GM19099 (cell line): ENCODE measurements around the gene SHISA6.

ENCODE experiments used
- POLR2A ChIP-seq: IDR thresholded peaks from 3 replicates; pipeline ENCODE4 v1.6.1; 2011; ENCODE audit warnings: low read depth; ENCODE audit not compliant: insufficient read length; ENCODE audit errors: extremely low read depth

Gene SHISA6

DNA sequence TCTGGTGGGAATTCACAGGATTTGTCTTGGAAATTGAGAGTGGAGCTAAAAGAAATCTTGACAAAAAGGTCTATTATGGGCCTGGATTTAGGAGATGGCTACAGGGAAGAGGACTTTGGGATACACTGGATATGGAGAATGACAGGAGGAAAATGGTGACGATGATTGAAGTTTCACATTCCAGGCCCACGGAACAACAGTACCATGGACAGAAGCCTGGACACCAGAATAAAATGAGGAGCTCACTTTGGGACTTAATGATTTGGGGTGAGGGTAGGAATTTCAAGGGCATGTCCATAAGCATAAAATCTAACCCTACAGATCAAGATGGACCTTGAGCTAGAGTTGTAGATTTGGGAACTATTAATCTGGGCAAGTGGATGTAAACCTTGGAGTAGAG, 309.4 kb downstream of the SHISA6 start:
- TF ChIP-seq POLR2A: no peak

DNA sequence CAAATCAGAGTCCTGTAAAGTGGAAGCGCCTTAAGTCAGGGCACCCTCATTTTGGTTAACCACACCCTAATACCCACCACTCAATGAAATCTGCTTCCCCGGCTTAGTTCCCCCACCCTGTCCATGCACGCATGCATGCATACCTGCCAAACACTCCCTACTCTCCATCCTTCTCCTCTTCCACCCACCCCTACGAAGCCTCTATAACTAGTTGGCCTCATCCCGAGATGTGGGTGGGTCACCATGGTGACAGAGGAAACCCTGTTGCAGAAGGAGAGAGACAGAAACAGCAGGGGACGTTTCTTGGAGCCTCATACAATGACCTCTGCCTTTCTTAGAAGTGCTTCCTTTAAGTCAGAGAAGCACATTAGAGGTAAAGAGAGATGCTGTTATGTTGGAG, 310.4 kb downstream of the SHISA6 start:
- TF ChIP-seq POLR2A: no peak

DNA sequence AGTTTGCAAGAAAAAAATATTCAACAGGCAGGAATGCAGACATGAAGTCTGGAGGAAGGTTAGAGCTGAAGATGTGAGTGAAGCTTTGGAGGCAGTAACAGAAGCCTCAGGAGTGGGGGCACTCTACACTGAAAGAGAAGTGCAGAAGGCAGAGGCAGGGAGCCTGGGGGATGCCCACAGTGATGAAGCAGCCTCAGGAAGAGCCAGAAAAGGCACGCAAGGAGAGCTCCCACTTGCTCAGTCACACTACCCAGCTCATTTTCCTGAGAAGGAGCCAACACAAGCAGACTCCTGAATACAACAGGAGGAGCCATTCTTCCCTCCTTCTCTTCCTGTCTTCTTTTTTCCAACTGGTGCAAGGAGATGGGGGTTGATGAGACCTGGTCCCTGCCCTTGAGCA, 312.1 kb downstream of the SHISA6 start:
- no peak for TF ChIP-seq POLR2A

DNA sequence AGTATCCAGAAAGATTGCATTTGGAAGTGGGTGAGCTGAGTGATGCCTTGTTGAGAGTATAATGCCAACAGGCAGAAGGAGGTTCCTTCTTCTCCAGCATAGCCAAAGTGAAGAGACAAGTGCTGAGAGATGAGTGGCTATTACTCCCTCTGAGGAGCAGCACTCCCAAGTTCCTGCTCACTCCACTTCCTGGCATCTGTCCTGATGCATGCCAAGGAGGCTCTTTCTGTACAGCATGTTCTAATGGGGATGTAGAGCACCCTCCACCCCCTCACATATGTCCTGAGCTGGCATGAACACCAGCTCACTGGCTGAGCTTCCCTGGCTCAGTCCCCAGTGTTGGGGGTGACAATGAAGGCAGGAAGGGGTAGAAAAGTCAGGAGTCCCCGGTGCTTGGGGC, 313.0 kb downstream of the SHISA6 start:
- no peak for TF ChIP-seq POLR2A

DNA sequence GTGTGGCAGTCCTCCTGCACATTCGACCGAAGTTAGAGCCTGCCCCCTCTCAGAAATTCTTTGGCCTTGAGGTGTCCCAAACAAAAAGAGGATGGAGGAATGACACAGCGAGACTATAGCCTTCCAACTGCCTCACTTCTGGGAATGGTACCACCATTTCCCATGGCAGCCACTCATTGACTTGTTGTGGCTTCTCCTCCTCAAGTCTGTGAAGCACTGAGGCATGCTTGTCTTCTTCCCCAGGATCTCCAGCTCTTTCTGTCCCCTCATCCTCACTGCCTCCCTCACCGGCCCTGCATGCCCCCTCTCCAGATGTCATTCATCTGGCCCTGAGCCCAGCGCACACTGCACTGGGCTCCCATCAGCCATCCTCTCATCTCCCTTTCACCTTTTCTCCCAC, 313.5 kb downstream of the SHISA6 start:
- TF ChIP-seq POLR2A: no peak

DNA sequence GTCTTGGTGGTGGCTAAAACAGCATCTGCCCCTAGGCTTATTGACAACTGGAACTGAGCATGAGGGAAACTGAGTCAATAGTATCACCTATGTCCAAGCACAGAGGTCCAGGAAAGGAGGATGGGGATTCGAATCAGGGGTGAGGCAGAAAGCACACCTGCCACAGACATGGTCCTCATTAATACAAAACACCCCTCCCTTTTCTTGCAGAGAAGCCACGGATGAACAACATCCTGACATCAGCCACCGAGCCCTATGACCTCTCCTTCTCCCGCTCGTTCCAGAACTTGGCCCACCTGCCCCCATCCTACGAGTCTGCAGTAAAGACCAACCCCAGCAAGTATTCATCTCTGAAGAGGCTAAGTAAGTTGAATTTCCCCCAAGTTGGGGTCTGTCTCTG, 314.5 kb downstream of the SHISA6 start:
- TF ChIP-seq POLR2A: no peak

DNA sequence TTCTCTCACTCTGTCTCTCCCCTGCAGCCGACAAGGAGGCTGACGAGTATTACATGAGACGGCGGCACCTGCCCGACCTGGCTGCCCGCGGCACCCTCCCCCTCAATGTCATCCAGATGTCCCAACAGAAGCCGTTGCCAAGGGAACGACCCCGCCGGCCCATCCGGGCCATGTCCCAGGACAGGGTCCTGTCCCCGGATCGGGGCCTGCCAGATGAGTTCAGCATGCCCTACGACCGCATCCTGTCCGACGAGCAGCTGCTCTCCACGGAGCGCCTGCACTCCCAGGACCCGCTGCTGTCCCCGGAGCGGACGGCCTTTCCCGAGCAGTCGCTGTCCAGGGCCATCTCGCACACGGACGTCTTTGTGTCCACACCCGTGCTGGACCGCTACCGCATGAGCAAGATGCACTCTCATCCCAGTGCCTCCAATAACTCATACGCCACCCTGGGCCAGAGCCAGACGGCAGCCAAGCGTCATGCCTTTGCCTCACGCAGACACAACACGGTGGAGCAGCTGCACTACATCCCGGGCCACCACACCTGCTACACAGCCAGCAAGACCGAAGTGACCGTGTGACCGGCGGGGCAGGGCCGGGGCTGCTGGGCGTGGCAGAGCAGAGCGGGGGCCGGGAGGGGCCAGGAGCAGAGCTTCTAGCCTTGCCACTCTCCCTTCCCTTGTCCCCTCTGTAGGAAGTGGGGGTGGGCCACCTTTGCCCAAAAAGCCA, 316.9 kb downstream of the SHISA6 start:
- TF ChIP-seq POLR2A: no peak

DNA sequence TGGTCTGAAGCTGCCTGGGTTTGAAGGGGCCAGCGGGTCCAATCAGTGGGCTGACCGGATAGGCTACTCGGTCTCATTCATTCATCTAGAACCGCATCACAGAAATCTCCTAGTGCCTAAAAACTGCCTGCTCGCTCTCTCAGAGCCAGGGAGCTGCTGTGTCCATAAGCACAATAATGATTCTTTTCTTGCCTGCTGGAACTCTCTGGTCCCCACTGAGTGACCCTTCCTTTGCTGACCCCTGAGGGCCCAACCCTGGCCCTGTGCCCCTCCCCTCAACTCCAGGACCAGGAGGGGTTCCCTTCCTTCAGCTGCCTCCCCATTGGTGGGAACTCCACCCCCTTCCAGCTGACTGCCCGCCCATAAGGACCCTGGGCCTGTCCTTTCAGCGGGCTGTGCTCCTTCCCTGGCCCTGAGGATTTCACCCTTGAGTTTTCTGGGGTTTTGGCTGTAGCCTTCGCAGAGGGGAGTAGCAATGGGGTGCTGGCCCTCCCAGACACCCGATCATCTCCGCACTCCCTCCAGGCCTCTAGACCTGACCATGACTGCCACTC, 317.7 kb downstream of the SHISA6 start:
- TF ChIP-seq POLR2A: no peak

DNA sequence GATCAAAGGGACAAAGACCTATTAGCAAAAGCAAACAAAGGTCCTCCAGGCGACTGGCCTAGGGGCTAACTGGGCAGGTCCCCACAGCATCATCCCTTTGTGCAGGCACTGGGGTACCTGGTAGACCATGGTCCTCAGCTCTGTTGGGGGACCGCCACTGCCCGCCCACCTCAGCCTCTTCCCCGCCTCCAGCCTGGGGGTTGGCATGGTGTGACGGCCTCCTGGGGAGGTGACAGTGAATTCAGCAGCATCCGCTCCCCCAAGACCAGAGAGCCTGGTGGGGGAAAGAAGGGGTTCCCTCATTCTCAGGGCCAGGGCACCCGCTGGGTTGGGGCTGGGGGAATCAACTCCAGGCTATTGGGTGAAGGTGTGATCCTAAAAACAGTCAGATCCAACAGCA, 318.6 kb downstream of the SHISA6 start:
- TF ChIP-seq POLR2A: no peak

DNA sequence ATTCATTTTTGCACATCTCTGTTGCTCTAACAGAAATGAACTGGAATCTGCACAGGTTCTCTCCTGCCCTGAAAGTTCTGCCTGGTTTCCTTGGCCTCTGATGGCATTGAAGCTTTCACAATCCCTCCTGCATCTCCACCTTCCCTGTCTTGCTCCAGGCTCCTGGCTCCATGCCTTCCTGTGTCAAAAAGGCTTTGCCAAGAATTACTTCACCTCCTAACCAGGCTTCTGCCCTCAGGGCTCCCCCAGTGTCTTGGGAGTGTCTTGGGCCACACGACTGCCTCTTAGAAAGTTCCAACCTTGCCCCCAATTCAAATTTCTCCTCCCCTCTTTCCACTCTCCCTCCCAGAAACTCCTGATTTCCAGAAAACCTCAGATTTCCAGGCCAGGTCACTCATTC, 320.3 kb downstream of the SHISA6 start:
- TF ChIP-seq POLR2A: no peak

DNA sequence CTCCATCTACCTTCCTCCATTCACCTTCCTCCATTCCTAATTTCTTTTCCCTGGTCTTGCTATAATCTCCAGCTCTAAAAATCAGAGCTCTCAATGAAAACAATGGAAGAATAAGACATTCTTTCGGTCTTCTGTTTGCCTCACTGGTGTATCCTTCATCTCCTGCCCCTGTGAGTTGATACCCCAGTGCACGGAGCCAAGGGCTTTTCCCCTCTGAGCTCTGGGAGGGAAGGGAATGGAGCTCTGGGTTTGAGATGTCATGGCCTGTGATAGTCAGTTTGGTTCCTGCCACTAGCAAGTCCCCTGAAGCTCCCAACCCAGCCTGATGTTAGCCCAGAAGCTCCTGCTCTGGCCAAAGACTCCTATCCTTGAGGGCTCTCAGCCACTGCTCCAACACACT, 320.7 kb downstream of the SHISA6 start:
- TF ChIP-seq POLR2A: no peak

DNA sequence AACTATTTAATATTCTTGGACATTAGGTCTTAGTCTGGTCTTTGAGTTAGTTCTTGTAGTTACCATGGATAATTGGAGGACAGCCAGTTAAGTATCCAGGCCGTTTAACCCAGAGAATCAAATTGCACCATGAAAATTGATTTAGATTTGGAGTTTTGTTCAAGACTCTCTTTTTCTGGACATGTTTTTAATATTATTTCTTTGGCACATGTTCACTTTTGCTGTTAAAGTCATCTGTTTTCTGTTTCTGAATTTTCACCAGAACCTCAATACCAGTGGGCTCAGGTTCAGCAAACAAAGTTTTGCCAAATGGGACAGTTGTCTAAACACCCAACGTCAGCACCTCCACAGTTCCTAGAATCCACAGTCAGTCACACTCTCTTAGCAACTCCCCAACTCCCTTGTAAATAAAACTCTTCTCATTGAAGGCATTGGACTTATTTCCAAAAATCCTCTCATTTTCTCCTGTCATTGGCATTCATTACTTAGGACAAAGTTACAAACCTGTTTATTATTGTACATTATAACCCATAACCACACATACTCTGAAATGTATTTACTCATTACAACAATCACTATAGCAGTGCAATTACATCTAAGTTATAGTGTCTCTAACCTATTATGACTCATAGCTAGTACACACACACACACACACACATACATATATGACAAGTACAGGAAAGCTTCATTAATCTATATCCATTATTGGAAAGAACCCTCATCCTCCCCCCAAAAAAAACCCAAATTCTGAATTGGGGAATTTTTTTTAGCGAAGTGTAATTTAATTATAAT, 323.8 kb downstream of the SHISA6 start:
- no peak for TF ChIP-seq POLR2A

DNA sequence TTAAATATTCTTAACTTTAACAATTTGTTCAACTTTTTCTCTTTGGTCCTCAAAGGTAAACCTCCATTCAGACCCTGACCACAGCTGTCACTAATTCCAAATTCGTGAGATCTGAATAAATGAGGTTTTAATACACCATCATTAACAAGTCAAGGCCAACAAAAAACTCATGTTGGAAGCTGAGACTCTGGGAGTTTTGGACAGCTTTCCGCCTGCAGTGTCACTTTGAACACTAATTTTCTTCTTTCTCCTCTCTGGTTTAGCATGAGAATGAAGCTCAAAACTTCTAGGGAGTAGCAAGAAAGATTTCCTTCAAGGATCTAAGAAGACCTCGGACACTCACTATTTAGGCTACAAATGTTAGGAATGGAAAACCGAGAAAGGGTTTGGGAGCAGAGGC, 324.6 kb downstream of the SHISA6 start:
- no peak for TF ChIP-seq POLR2A

DNA sequence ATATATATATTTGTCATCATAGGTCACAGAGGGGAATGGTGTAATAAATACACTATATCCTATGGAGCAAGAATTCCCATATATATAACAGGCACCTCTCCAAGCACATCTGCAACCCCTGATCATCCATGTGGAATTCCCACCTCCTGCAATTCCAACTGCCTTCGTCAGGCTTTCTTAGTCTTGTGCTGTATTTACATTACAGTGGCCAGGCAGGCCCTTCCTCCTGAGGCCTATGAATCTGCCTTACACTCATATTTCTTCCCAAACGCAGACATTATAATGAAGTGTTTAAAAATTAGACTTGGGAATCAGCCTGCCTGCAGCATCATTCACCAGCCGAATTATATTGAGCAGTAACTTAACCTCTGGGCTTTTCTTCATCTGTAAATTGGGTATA, 338.0 kb downstream of the SHISA6 start:
- no peak for TF ChIP-seq POLR2A

DNA sequence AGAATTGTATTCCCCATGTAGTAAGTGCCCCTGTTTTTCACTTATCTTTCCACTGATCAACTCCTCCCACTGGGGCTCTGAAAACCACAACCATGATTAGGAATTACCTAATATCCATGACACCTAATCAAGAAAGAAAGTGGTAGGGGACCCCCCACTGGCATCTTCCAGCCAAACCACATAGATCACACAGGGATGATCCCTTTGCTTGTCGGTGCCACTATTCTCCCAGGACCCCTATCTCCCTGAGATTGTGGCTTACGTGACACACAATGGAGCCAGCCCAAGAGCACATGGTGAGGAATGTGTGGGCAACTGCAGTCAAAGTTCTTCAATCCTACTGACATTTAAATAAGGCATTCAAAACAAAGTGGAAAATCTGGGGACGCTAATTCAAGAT, 339.7 kb downstream of the SHISA6 start:
- no peak for TF ChIP-seq POLR2A

DNA sequence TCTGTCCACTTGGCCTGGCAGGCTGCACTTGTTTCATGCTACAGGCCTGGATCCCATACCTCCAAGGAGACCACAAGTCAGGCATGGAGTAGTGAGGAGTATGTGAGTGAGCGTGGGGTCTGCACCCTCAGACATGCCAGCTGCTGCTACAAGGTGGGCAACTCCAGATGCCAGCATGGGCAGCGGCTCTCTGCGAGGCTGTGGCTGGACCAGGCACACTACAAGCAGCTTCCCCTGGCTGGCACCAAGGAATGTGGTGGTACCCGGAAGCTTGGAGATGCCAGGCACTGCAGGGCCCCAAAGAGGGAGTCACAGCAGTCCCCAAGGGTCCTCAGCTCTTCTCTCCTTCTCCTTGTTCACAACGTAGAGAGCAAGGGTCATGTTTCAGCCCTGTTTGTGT, 341.2 kb downstream of the SHISA6 start:
- no peak for TF ChIP-seq POLR2A
